ENCODE results near the gene CRYGS. TPM values are rescaled to one million over a fixed set of nuclear protein-coding genes. Genes with fewer than 3 reads are reported as not detected.

CRYGS gene
- total and polyA plus RNA-seq, 2 experiments from 2014 or later = 2.0 to 2.9 TPM

- no peak overlapping the region for H3K27ac Mint-ChIP-seq
- TF ChIP-seq, protein P1, sequence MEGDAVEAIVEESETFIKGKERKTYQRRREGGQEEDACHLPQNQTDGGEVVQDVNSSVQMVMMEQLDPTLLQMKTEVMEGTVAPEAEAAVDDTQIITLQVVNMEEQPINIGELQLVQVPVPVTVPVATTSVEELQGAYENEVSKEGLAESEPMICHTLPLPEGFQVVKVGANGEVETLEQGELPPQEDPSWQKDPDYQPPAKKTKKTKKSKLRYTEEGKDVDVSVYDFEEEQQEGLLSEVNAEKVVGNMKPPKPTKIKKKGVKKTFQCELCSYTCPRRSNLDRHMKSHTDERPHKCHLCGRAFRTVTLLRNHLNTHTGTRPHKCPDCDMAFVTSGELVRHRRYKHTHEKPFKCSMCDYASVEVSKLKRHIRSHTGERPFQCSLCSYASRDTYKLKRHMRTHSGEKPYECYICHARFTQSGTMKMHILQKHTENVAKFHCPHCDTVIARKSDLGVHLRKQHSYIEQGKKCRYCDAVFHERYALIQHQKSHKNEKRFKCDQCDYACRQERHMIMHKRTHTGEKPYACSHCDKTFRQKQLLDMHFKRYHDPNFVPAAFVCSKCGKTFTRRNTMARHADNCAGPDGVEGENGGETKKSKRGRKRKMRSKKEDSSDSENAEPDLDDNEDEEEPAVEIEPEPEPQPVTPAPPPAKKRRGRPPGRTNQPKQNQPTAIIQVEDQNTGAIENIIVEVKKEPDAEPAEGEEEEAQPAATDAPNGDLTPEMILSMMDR (conservative IDR thresholded peaks at IDR 0.05; ENCODE audit: low read depth in 2 of 2) = peak; percentile 14 to 33; a peak in 1 of 4 replicates
- TF ChIP-seq EZH2 (IDR thresholded peaks at IDR 0.05; ENCODE audit: low read depth, unreplicated experiment) (no peak), ZNF114 (CRISPR knock-in tag; IDR thresholded peaks at IDR 0.05) (no peak), ZNF331 (CRISPR knock-in tag; IDR thresholded peaks at IDR 0.05; ENCODE audit: low read depth) (no peak)
- TF ChIP-seq, protein P2, sequence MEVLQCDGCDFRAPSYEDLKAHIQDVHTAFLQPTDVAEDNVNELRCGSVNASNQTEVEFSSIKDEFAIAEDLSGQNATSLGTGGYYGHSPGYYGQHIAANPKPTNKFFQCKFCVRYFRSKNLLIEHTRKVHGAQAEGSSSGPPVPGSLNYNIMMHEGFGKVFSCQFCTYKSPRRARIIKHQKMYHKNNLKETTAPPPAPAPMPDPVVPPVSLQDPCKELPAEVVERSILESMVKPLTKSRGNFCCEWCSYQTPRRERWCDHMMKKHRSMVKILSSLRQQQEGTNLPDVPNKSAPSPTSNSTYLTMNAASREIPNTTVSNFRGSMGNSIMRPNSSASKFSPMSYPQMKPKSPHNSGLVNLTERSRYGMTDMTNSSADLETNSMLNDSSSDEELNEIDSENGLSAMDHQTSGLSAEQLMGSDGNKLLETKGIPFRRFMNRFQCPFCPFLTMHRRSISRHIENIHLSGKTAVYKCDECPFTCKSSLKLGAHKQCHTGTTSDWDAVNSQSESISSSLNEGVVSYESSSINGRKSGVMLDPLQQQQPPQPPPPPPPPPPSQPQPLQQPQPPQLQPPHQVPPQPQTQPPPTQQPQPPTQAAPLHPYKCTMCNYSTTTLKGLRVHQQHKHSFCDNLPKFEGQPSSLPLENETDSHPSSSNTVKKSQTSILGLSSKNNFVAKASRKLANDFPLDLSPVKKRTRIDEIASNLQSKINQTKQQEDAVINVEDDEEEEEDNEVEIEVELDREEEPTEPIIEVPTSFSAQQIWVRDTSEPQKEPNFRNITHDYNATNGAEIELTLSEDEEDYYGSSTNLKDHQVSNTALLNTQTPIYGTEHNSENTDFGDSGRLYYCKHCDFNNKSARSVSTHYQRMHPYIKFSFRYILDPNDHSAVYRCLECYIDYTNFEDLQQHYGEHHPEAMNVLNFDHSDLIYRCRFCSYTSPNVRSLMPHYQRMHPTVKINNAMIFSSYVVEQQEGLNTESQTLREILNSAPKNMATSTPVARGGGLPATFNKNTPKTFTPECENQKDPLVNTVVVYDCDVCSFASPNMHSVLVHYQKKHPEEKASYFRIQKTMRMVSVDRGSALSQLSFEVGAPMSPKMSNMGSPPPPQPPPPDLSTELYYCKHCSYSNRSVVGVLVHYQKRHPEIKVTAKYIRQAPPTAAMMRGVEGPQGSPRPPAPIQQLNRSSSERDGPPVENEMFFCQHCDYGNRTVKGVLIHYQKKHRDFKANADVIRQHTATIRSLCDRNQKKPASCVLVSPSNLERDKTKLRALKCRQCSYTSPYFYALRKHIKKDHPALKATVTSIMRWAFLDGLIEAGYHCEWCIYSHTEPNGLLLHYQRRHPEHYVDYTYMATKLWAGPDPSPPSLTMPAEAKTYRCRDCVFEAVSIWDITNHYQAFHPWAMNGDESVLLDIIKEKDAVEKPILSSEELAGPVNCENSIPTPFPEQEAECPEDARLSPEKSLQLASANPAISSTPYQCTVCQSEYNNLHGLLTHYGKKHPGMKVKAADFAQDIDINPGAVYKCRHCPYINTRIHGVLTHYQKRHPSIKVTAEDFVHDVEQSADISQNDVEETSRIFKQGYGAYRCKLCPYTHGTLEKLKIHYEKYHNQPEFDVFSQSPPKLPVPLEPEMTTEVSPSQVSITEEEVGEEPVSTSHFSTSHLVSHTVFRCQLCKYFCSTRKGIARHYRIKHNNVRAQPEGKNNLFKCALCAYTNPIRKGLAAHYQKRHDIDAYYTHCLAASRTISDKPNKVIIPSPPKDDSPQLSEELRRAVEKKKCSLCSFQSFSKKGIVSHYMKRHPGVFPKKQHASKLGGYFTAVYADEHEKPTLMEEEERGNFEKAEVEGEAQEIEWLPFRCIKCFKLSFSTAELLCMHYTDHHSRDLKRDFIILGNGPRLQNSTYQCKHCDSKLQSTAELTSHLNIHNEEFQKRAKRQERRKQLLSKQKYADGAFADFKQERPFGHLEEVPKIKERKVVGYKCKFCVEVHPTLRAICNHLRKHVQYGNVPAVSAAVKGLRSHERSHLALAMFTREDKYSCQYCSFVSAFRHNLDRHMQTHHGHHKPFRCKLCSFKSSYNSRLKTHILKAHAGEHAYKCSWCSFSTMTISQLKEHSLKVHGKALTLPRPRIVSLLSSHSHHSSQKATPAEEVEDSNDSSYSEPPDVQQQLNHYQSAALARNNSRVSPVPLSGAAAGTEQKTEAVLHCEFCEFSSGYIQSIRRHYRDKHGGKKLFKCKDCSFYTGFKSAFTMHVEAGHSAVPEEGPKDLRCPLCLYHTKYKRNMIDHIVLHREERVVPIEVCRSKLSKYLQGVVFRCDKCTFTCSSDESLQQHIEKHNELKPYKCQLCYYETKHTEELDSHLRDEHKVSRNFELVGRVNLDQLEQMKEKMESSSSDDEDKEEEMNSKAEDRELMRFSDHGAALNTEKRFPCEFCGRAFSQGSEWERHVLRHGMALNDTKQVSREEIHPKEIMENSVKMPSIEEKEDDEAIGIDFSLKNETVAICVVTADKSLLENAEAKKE (CRISPR knock-in tag; IDR thresholded peaks at IDR 0.05) = no peak
- TF ChIP-seq, protein P3, sequence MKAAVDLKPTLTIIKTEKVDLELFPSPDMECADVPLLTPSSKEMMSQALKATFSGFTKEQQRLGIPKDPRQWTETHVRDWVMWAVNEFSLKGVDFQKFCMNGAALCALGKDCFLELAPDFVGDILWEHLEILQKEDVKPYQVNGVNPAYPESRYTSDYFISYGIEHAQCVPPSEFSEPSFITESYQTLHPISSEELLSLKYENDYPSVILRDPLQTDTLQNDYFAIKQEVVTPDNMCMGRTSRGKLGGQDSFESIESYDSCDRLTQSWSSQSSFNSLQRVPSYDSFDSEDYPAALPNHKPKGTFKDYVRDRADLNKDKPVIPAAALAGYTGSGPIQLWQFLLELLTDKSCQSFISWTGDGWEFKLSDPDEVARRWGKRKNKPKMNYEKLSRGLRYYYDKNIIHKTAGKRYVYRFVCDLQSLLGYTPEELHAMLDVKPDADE (IDR thresholded peaks at IDR 0.05) = no peak
- H3K4me3 Mint-ChIP-seq = no peak overlapping the region
- Histone ChIP-seq H3K79me2 (replicated peaks; ENCODE audit: insufficient read depth) (no peaks in the 10 kb centered on the region), H3K27me3 (ENCODE audit: insufficient read depth) (no peaks in the 10 kb centered on the region), H3K36me3 (ENCODE audit: insufficient read depth) (no peaks in the 10 kb centered on the region), H3K4me2 (no peak overlapping the region), H3F3A (replicated peaks; ENCODE audit: low read depth) (no peaks in the 10 kb centered on the region), H3K27ac (ENCODE audit: low read depth) (no peak overlapping the region), H3K4me3 (no peak overlapping the region), H2AFZ (peak overlapping the region; percentile 63; the same call in 1 of the 2 replicates), H4K20me1 (replicated peaks; ENCODE audit: insufficient read depth) (no peaks in the 10 kb centered on the region), H3K4me1 (ENCODE audit: insufficient read depth) (peaks cover 24% of the 10 kb centered on the region; the same call in 1 of the 2 replicates), H3K9me2 (ENCODE audit: insufficient read depth) (peaks cover 5% of the 10 kb centered on the region; the same call in 1 of the 2 replicates)
- ATAC-seq = peak; percentile 68
- peaks cover 2% of the 10 kb centered on the region for H3K27me3 Mint-ChIP-seq (ENCODE audit: insufficient read depth, low read depth, poor library complexity)
- no peaks in the 10 kb centered on the region for H3K9me3 Mint-ChIP-seq
- H3K4me1 Mint-ChIP-seq = peaks cover 17% of the 10 kb centered on the region
- DNase-seq (ENCODE audit: low spot score) = peak; percentile 19
- no peaks in the 10 kb centered on the region for H3K36me3 Mint-ChIP-seq (ENCODE audit: low read depth)
Observed at GRCh38 chr3:186529201-186529999, 14.8 kb downstream of the CRYGS start.

Data from GM23338 (cell line).